Activated CD8-positive, alpha-beta memory T cell treated with anti-CD3 and anti-CD28 coated beads for 4 hours (primary cell): ENCODE data around the gene SGO2.
"Not testable (repeated sequence)": the region's sequence is repeated elsewhere in the genome, so short reads cannot be mapped to it uniquely, and the experiment has no call there.

ENCODE experiments used
- DNase-seq, 2 donors: peaks; one replicate each; pipeline ENCODE4 v3.0.0-alpha.2; 2020; ENCODE audit warnings: low read depth in 2 of 2

SGO2 gene

DNA sequence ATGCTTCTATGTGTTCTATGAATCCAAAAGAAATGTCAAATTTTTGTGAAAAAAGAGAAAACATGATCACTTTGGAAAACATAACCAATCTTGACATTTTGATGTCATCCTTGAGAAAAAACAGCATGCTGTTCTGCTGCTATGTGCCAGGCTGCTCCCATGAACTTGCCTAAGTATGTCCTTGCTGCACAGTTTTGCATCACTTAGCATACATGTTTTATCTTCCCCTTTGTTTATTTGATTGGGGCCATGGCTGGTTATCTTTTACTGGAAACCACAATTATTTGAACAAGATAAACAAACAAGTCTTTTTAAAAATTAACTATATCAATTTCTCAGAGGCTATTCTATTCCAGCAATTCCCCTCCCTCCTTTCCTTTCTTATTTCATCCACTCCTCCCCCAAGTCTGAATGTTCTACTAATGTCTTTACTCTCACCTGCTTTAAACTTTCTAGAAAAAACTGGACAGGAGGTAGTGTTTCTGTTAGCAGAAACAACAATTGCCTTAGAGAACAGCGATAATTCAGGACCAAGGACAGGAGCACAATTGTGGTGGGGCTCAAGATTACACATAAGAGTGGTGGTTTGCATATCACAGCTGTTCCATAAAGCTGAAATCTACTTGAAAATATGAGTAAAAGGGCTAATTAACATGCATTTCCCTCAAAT is 66.5 kb downstream of the SGO2 start:
- DNase-seq, result no peak

- DNase-seq, result no peak
Observed at GRCh38 chr2:200593905-200594304, 67.9 kb downstream of the SGO2 start.

GRCh38 chr2:200595913-200596312 is 69.9 kb downstream of the SGO2 start:
- DNase-seq, result no peak

- no peak for DNase-seq
Observed at GRCh38 chr2:200596774-200597570, 71.0 kb downstream of the SGO2 start.

- no peak for DNase-seq
Observed at GRCh38 chr2:200599206-200599605, 73.2 kb downstream of the SGO2 start.

- no peak for DNase-seq
Observed at GRCh38 chr2:200600549-200601225, 74.7 kb downstream of the SGO2 start.

DNA sequence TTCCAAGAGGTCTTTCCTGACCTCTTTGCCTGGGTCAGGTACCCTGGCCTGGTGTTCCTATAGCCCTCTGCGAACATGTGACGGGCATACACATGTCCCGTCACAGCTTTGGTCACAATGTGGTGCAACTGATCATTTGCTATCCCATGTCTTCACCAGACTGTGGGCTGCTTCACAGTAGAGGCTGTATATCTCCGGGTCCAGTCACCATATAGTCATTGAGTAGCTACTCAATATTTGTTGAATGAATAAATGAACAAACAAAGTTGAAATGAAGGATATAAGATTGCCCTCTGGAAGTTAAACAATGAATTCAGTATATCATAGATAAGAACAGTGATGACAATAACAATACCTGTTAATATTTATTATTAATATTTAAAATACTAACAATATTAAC is 76.6 kb downstream of the SGO2 start:
- no peak for DNase-seq

DNA sequence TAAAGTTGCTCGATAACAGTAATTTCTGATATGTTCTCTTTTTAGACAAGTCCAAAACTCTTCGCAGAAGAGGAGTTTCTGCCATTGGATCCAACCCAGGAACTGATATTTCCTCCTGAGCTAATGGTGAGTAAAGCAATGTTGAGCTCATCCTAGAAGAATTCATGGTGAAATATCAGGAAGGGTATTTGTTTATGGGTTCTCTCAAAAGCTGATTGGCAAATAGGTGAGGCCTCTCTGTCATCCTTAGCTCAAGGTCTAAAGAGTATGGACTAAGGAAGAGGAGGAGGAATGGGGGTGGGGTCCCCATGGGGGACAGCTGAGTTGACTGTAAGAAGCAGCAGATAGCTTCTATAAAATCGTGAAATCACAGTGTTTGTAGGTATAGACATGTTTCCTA is 78.0 kb downstream of the SGO2 start:
- no peak for DNase-seq

DNA sequence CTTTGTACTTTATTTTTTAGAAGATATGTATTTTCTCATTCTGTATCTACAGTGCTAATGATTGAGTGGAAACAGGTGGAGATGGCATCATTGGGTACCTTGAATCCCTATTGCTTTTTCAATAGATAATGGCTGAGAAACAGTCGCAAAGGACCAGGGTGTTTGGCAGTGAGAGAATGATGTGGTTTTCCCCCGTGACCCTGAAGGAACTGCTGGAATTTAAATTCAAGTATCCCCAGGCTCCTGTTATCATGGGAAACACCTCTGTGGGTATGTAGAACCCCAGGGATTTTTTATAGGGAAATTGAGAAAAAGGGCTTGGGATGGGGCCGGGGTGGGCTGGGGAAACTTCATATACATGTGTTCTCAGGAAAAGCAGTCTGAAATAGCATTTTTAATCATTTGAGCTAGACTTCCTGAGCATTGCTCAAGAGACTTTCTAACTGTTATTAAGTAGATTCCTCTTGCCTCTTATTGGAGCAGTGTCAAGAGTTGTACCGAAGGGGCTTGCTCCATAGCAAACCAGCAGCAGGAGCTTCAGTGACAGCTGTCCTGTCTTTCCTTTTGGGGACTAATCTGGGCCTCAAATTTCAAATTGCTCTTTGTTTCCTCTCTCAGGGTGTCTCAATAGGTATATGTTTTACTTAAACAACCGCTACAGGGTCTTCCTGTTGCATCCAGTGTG is 78.7 kb downstream of the SGO2 start:
- no peak for DNase-seq

DNA sequence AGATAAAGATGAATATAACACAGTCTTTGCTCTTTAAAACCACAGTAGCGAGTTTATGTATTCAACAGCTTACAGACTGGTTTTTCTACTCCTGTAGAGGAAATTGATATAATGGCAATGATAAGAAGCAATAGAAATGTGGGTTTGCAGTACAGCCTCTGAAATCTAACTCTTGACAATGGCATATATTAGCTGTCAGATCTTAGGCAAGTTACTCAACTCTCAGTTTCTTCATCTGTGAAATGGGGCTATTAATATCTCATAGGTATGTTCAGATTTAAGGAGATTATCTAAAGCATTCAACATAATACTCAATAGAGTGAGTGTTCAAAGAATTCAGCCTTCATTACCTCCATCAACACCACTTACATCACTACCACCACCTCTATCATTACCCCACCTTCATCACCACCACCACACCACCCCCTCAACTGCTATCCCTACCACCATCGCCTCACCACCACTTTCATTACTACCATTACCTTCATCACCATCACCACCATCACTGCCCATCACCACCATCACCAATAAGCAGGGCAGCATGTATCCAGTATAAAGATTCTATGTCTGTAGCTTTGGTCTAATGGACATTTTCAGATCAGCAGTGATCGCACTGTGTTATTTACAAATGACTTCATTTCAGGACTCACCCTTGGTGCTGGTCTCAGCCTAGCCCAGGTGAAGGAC is 82.5 kb downstream of the SGO2 start:
- DNase-seq, result no peak

DNA sequence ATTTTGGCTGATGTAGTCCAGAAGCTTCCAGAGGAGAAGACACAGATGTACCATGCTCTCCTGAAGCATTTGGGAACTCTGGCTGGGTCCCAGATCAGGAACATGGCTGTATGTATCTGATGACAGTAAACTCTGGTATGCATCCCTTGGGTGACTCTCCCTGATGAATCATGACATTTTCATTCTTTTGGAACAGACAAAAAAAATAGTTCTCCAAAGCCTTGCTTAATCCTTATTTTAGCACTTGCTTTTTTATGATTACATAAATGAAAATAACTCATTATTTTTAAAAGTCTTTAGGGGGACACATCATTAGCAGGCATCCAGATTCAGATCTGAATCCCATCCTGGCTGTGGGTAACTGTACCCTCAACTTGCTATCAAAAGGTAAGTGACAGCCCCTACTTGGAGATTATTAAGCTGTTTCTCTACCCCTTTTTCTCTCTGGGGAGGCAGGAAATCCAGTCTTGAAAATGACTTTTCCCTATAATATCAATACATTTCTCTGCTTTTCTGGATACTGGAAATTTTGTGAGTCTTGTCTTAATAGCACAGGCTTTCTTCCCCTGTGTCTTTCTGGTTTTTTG is 83.1 kb downstream of the SGO2 start:
- DNase-seq, result no peak

GRCh38 chr2:200610217-200610616 is 84.2 kb downstream of the SGO2 start:
- not testable (repeated sequence) for DNase-seq

DNA sequence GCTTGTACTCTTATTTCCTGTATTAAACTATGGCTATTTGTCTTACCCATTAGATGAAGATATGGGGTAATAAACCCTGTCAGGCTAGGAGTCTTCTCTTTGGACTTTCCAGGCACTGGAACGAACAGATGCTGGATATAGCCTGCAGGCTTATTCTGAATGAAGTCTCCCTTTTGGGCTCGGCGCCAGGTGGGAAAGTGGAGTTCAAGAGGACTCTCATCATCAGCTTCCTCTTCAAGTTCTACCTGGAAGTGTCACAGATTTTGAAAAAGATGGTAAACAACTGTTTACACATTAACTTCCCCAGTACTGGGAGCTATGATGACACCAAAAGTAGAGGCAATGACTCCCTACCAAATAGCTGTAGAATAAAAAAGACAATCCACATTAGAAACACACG is 87.7 kb downstream of the SGO2 start:
- no peak for DNase-seq

DNA sequence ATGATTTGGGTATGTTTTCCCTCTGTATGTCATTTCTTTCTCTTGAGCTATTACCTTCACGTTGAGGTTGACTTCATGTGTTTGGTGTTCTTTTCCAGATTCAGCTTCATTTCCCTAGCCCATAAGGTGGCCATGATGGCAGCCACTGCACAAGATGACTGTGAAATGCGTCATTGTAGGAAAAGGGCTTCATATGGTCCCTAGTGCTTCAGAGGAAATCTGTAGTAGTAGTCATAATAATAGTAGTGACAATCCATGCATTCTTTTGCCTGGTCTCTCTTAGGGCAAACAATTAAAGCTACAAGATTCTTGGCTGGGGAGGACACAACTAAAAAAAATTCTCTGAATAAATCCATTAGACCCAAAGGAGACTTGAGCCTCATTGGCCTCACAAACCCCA is 88.2 kb downstream of the SGO2 start:
- DNase-seq, result no peak

DNA sequence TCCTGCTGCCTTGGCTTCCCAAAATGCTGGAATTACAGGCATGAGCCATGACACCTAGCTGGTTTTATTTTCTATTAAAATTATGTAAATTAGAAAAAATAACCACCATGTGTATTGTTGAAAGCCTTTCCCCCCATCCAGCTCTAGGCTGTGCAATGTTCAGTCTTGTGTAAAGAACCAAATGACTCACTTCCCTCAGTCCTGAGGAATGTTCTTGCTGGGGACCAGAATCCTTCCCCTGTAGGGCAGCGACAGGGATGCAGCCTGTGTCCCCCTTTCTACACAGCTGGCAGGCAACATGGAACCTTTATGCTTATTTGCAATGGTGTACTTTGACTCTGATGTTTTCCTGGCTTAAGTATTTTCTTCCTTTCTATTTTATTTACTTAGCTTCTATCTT is 89.2 kb downstream of the SGO2 start:
- no peak for DNase-seq

- no peak for DNase-seq
Observed at GRCh38 chr2:200616193-200616592, 90.2 kb downstream of the SGO2 start.

DNA sequence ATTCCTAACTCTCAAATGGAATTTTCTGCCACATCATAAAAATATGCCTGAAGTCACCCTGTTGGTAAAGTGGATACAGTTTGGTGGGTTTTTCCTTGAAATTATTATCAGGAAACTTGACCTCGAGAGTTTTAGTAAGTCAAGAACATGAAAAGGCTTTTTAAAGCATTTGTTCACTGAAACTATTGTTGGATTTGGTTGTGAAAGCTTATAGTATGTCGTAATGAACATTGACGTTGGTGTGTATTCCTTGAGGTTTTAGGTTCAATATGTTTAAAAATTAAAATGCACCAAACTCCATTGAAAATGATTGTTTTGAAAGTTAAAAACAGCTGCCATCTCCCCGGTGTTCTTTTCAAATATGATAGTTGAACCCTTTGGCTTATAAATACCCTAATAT is 90.6 kb downstream of the SGO2 start:
- no peak for DNase-seq

DNA sequence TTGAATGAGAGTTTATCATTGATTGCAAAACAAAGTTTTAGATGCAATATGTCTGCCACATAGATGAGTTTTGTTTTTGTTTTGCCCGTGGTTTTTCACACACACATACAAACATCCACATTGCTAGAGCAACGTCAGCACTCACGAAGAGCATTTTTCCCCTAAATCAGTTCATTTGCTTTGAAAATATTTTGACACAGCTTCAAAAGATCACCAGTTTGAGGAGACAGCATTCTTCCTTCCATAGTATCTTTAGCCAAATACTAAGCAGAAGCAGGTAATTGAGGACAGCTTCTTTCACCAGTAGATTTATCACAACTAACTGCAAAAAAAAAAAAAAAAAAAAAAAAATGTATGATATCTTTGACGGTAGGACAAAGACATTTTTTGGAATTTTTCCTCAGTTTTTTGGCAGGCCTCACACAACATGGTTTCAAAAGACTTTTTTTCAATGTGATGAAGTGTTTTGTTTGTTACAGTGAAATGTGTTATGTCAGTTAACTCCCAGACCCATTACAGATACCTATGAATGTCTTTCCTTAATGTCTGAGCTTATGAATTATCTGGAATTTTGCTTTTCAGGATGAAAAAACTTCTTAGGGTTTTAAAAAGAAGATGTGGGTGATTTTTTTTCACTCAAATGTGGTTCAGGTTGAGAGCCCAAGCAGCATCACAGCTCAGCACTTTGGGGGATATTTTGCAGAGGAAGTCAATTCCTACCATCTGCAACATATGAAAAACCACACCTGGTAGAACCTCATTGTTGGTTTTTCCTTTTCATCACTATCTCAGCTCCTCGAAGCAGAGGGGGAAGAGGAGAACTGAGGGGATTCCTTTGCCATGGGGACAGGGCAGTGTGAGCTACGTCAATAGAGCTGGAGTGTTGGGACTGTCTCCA is 91.4 kb downstream of the SGO2 start:
- no peak for DNase-seq

DNA sequence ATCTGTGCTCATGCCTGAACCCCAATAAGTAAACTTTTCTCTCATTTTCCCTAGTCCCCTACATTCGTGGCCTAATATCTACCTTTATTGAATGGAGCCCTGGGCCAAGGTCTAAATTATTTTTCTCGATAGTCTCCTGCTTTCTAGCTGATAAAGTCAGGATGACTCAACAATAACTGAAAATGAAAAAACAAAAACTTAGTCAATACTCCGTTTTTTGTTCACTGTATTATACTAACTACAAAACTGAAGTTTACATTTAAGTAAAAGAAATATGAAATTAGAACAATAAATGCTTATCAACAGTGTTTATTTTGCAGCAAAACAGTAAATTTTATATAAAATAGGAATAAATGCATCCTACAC is 92.0 kb downstream of the SGO2 start:
- DNase-seq, result no peak

GRCh38 chr2:200618590-200619021 is 92.6 kb downstream of the SGO2 start:
- DNase-seq, result no peak
